RWPE2 (cell line): ENCODE data around the gene SLC16A3.
A peak's percentile ranks its signal among the peaks of the same experiment; 100 is the strongest.

ENCODE experiments used
- ATAC-seq: fragments of 200-7000 bp; cut with Tn5 transposase; 3 replicates; pipeline ENCODE4 v1.9.1; 2021; ENCODE audit warnings: low read depth
- DNase-seq: peaks from one replicate; pipeline ENCODE4 v3.0.0-alpha.2; 2020; ENCODE audit warnings: low spot score
- H3K27ac ChIP-seq: fragments of 450-650 bp; 2 replicates; pipeline ENCODE4 v1.5.1; 2017; ENCODE audit warnings: mild to moderate bottlenecking; ENCODE audit not compliant: poor library complexity, severe bottlenecking
- H3K27me3 ChIP-seq: fragments of 250-450 bp; sonication (Bioruptor Pico); 2 replicates; pipeline ENCODE4 v1.5.1; 2021; ENCODE audit warnings: mild to moderate bottlenecking, moderate library complexity; ENCODE audit not compliant: insufficient read depth, poor library complexity, severe bottlenecking
- H3K36me3 ChIP-seq: fragments of 250-450 bp; sonication (Bioruptor Pico); 2 replicates; pipeline ENCODE4 v1.5.1; 2020; ENCODE audit warnings: low read depth, mild to moderate bottlenecking, moderate library complexity
- H3K4me1 ChIP-seq: fragments of 250-450 bp; sonication (Bioruptor Pico); 2 replicates; pipeline ENCODE4 v1.5.1; 2021; ENCODE audit warnings: mild to moderate bottlenecking, moderate library complexity; ENCODE audit not compliant: insufficient read depth, poor library complexity, severe bottlenecking
- H3K4me3 ChIP-seq: fragments of 250-450 bp; sonication (Bioruptor Pico); 2 replicates; pipeline ENCODE4 v1.5.1; 2021; ENCODE audit warnings: mild to moderate bottlenecking, moderate library complexity; ENCODE audit not compliant: severe bottlenecking
- H3K9me3 ChIP-seq: fragments of 250-450 bp; sonication (Bioruptor Pico); 2 replicates; pipeline ENCODE4 v1.5.1; 2021; ENCODE audit warnings: mild to moderate bottlenecking, moderate library complexity; ENCODE audit not compliant: severe bottlenecking
- TF ChIP-seq, protein P1 (sequence below): fragments of 450-650 bp; IDR thresholded peaks from one replicate; pipeline ENCODE4 v1.5.1; 2017; ENCODE audit warnings: mild to moderate bottlenecking, moderate library complexity; ENCODE audit not compliant: poor library complexity, severe bottlenecking

The SLC16A3 gene

DNA sequence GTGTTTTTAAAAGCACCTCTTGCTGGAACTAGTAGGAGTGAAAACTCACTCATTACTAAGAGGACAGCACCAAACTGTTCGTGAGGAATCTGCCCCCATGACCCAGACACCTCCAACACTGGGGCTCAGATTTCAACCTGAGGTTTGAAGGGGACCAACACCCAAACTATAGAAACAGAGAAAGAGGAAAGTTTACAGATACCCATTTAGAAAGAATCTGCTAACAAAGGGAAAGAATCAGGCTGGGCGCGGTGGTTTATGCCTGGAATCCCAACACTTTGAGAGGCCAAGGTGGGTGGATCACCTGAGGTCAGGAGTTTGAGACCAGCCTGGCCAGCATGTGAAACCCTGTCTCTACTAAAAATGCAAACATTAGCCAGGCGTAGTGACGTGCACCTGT lies 48.1 kb downstream of the SLC16A3 start:
- ATAC-seq, result no peak
- H3K27ac ChIP-seq, result no peak overlapping the region
- DNase-seq, result no peak
- H3K4me1 ChIP-seq, result peaks cover 20% of the 10 kb centered on the region
- H3K4me3 ChIP-seq, result no peak overlapping the region
- TF ChIP-seq, protein P1, sequence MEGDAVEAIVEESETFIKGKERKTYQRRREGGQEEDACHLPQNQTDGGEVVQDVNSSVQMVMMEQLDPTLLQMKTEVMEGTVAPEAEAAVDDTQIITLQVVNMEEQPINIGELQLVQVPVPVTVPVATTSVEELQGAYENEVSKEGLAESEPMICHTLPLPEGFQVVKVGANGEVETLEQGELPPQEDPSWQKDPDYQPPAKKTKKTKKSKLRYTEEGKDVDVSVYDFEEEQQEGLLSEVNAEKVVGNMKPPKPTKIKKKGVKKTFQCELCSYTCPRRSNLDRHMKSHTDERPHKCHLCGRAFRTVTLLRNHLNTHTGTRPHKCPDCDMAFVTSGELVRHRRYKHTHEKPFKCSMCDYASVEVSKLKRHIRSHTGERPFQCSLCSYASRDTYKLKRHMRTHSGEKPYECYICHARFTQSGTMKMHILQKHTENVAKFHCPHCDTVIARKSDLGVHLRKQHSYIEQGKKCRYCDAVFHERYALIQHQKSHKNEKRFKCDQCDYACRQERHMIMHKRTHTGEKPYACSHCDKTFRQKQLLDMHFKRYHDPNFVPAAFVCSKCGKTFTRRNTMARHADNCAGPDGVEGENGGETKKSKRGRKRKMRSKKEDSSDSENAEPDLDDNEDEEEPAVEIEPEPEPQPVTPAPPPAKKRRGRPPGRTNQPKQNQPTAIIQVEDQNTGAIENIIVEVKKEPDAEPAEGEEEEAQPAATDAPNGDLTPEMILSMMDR, result no peak
- H3K27me3 ChIP-seq, result no peaks in the 10 kb centered on the region
- no peaks in the 10 kb centered on the region for H3K9me3 ChIP-seq
- H3K36me3 ChIP-seq, result peaks cover 6% of the 10 kb centered on the region

DNA sequence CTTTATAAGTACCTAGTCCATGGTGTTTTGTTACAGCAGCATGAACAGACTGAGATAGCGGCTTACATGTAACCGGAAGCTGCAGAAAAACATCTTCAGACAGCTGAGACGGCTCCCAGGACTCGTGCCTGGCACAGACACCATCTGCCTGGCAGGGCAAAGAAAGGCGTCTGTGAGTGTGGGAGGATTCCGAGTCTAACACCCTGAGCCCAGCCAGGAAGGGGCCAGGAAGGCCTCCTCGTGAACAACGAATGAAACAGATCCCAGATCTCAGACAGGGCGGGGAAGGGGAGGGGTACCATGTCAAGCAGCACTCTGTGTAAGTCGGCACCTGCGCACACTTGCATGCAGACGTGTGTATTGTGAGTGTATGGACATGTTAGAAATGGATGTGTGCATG lies 49.0 kb downstream of the SLC16A3 start:
- H3K4me1 ChIP-seq, result peaks cover 27% of the 10 kb centered on the region
- H3K4me3 ChIP-seq, result no peak overlapping the region
- H3K27ac ChIP-seq, result no peak overlapping the region
- TF ChIP-seq, protein P1, result no peak
- DNase-seq, result no peak
- no peaks in the 10 kb centered on the region for H3K36me3 ChIP-seq
- ATAC-seq, result no peak
- no peaks in the 10 kb centered on the region for H3K27me3 ChIP-seq
- H3K9me3 ChIP-seq, result no peaks in the 10 kb centered on the region

DNA sequence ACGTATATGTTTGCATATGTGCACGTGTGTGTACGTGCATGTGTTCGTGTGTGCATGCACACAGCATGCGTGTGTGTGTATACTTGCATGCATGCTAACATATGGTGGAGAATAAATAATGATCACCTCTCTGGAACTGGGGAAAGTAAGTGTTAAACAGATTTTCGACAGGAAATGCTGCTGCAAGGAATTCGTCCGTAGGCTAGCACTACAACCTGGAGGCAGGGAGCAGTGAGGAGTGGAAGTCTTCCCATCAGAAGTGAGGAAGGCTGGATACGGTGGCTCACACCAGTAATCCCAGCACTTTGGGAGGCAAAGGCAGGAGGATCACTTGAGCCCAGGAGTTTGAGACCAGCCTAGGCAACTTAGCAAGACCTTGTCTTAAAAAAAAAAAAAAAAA lies 49.5 kb downstream of the SLC16A3 start:
- no peak for ATAC-seq
- H3K4me3 ChIP-seq, result no peak overlapping the region
- no peaks in the 10 kb centered on the region for H3K27me3 ChIP-seq
- no peak overlapping the region for H3K27ac ChIP-seq
- DNase-seq, result no peak
- H3K9me3 ChIP-seq, result no peaks in the 10 kb centered on the region
- H3K4me1 ChIP-seq, result peaks cover 31% of the 10 kb centered on the region
- no peaks in the 10 kb centered on the region for H3K36me3 ChIP-seq
- TF ChIP-seq, protein P1, result no peak

DNA sequence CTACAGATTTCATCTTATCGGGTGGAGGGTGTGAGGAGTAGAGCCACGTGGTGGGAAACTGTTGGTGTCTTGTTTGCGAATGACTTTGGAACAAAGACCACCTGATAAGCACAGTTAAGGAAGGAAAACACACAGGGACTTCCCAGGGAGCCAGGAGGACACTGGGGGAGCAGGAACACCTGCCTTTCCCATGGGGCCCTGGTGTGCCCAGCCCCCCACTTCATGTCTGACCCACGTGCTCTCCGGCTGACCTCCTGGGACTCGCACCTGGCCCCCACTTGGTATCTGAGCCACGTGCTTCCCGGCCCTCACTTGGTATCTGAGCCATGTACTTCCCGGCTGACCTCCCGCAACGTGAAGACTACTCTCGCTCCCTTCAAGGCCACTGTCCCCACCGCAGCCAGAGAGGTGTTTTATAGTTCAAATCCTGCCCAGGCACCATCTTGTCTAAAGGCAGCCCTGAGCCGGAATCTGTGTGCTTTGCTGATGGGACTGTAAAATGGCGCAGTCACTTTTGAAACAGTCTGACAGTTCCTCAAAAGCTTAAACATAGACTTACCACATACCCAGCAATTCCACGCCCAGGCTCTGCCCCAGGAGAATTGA lies 50.0 kb downstream of the SLC16A3 start:
- TF ChIP-seq, protein P1, result no peak
- H3K36me3 ChIP-seq, result no peaks in the 10 kb centered on the region
- no peaks in the 10 kb centered on the region for H3K27me3 ChIP-seq
- peaks cover 34% of the 10 kb centered on the region for H3K4me1 ChIP-seq
- no peak overlapping the region for H3K27ac ChIP-seq
- H3K9me3 ChIP-seq, result no peaks in the 10 kb centered on the region
- DNase-seq (no peak), ATAC-seq (no peak)
- no peak overlapping the region for H3K4me3 ChIP-seq

DNA sequence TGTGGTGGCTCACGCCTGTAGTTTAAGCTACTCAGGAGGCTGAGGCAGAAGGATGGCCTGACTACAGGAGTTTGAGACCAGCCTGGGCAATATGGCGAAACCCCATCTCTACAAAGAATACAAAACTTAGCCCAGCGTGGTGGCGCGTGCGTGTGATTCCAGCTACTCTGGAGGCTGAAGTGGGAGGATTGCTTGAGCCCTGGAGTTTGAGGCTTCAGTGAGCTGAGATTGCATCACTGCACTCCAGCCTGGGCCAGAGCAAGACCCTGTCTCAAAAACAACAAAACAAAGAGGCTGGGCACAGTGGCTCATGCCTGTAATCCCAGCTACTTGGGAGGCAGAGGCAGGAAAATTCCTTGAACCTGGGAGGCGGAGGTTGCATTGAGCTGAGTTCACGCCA lies 51.7 kb downstream of the SLC16A3 start:
- no peaks in the 10 kb centered on the region for H3K27me3 ChIP-seq
- peaks cover 43% of the 10 kb centered on the region for H3K4me1 ChIP-seq
- DNase-seq (no peak), ATAC-seq (no peak)
- H3K36me3 ChIP-seq, result no peaks in the 10 kb centered on the region
- peak overlapping the region; percentile 99 for H3K27ac ChIP-seq
- H3K4me3 ChIP-seq, result no peak overlapping the region
- TF ChIP-seq, protein P1, result no peak
- H3K9me3 ChIP-seq, result no peaks in the 10 kb centered on the region
